CD14-positive monocyte (primary cell): Measurements from ENCODE around the gene NOB1. TPM values are rescaled to one million over a fixed set of nuclear protein-coding genes. Genes with fewer than 3 reads are reported as not detected.
"Not testable (repeated sequence)": the region's sequence is repeated elsewhere in the genome, so short reads cannot be mapped to it uniquely, and the experiment has no call there.

Experiments used
- DNase-seq, 3 donors: peaks; one replicate each; pipeline ENCODE4 v3.0.0-alpha.2; 2011 to 2022
- H2AFZ ChIP-seq: 2 replicates; pipeline ENCODE4 v1.6.0; 2012; ENCODE audit warnings: mild to moderate bottlenecking, low read depth, low read length, inconsistent platforms; ENCODE audit not compliant: insufficient read depth, poor library complexity, severe bottlenecking
- H3K27ac ChIP-seq, 2 donors: 1 replicate in 1 of 2; 2 replicates in 1 of 2; pipeline ENCODE4 v1.5.1; 2012 to 2013; ENCODE audit warnings: low read length in 2 of 2, control low read depth in 1 of 2, inconsistent platforms in 1 of 2, low read depth in 1 of 2, mild to moderate bottlenecking in 1 of 2
- H3K27me3 ChIP-seq, 2 donors: one replicate each; pipeline versions ENCODE4 v1.6.0 to v1.6.1; 2011 to 2013; ENCODE audit warnings: low read length in 2 of 2; ENCODE audit not compliant: control insufficient read depth in 2 of 2, insufficient read depth in 2 of 2
- H3K36me3 ChIP-seq, 2 donors: replicated peaks in 1 of 2; 1 replicate in 1 of 2; 2 replicates in 1 of 2; pipeline versions ENCODE4 v1.5.1 to v1.6.1; 2012 to 2013; ENCODE audit warnings: low read length in 2 of 2, control low read depth in 1 of 2, inconsistent platforms in 1 of 2, mild to moderate bottlenecking in 1 of 2; ENCODE audit not compliant: insufficient read depth in 2 of 2, control insufficient read depth in 1 of 2
- H3K4me1 ChIP-seq, 2 donors: 1 replicate in 1 of 2; 2 replicates in 1 of 2; pipeline versions ENCODE4 v1.5.1 to v1.6.1; 2012 to 2013; ENCODE audit warnings: low read length in 2 of 2, control low read depth in 1 of 2, inconsistent platforms in 1 of 2, mild to moderate bottlenecking in 1 of 2, moderate library complexity in 1 of 2; ENCODE audit not compliant: insufficient read depth in 2 of 2, control insufficient read depth in 1 of 2
- H3K4me2 ChIP-seq: replicated peaks from 2 replicates; pipeline ENCODE3; 2012; ENCODE audit warnings: low read length, moderate library complexity, mild to moderate bottlenecking; ENCODE audit not compliant: poor library complexity, severe bottlenecking; ENCODE audit errors: extremely low read depth
- H3K4me3 ChIP-seq, 3 experiments: fragments of 200-600 bp in 1 of 3; sonication (generic) in 1 of 3; replicated peaks in 1 of 3; 1 replicate in 2 of 3; 2 replicates in 1 of 3; pipeline ENCODE4 v1.5.1; 2011 to 2013; ENCODE audit warnings: low read length in 3 of 3, mild to moderate bottlenecking in 3 of 3, control low read depth in 2 of 3, low read depth in 2 of 3, inconsistent platforms in 1 of 3, moderate library complexity in 1 of 3
- H3K79me2 ChIP-seq: 2 replicates; pipeline ENCODE4 v1.6.0; 2012; ENCODE audit warnings: mild to moderate bottlenecking, control low read depth, inconsistent platforms, low read length, moderate library complexity; ENCODE audit not compliant: insufficient read depth
- H3K9ac ChIP-seq: 2 replicates; pipeline ENCODE4 v1.6.0; 2017; ENCODE audit warnings: low read length, mild to moderate bottlenecking; ENCODE audit not compliant: insufficient read depth, poor library complexity, severe bottlenecking
- H3K9me3 ChIP-seq, 2 donors: replicated peaks in 1 of 2; 1 replicate in 1 of 2; 2 replicates in 1 of 2; pipeline versions ENCODE4 v1.5.1 to v1.6.1; 2012 to 2013; ENCODE audit warnings: low read length in 2 of 2, control low read depth in 1 of 2; ENCODE audit not compliant: control insufficient read depth in 1 of 2, insufficient read depth in 1 of 2
- H4K20me1 ChIP-seq: 2 replicates; pipeline ENCODE4 v1.6.0; 2012; ENCODE audit warnings: mild to moderate bottlenecking, low read length, control low read depth, moderate library complexity; ENCODE audit not compliant: insufficient read depth
- H3K27ac Mint-ChIP-seq, 7 donors: one replicate each; pipeline ENCODE4 v1.8.0; 2020; ENCODE audit warnings: mild to moderate bottlenecking in 7 of 7, mixed read lengths in 7 of 7, moderate library complexity in 6 of 7, inconsistent platforms in 2 of 7
- H3K27me3 Mint-ChIP-seq, 3 donors: one replicate each; pipeline ENCODE4 v1.8.0; 2021 to 2022; ENCODE audit warnings: low read depth in 3 of 3, mild to moderate bottlenecking in 3 of 3, mixed read lengths in 3 of 3, moderate library complexity in 3 of 3, inconsistent platforms in 1 of 3
- H3K36me3 Mint-ChIP-seq, 2 donors: one replicate each; pipeline ENCODE4 v1.8.0; 2020; ENCODE audit warnings: mixed read lengths in 2 of 2, inconsistent platforms in 1 of 2, mild to moderate bottlenecking in 1 of 2
- H3K4me1 Mint-ChIP-seq: one replicate; pipeline ENCODE4 v1.8.0; 2020; ENCODE audit warnings: mild to moderate bottlenecking, mixed read lengths
- H3K4me3 Mint-ChIP-seq, 2 donors: one replicate each; pipeline ENCODE4 v1.8.0; 2020; ENCODE audit warnings: mild to moderate bottlenecking in 2 of 2, mixed read lengths in 2 of 2, moderate library complexity in 1 of 2
- H3K9me3 Mint-ChIP-seq, 7 donors: one replicate each; pipeline ENCODE4 v1.8.0; 2020 to 2022; ENCODE audit warnings: mixed read lengths in 7 of 7, mild to moderate bottlenecking in 6 of 7, moderate library complexity in 6 of 7, inconsistent platforms in 2 of 7
- WGBS: methylation state at CpG from one replicate; pipeline ENCODE4 v1.1.5; 2013; ENCODE audit warnings: missing lambda C conversion rate; ENCODE audit not compliant: insufficient coverage; 5-methylcytosine and 5-hydroxymethylcytosine counted together
- intact Hi-C, 2 donors: fragments of 100-400 bp; cut with micrococcal nuclease; formaldehyde crosslinking; loops; one replicate each; pipeline versions ENCODE4 v1.15.0 to v1.15.1; 2023
- polyA plus RNA-seq, 3 donors: library from polyadenylated mRNA; depleted of rRNA in 1 of 3; unstranded in 2 of 3; stranded (reverse) in 1 of 3; fragments of 300-500 nt in 2 of 3; fragments of >200 nt in 1 of 3; fragmentation: Illumina TruSeq in 2 of 3; gene quantifications; 1 replicate in 2 of 3; 2 replicates in 1 of 3; pipeline ENCODE4 v1.2.3, GENCODE V29; 2012 to 2021
- TF ChIP-seq, protein P1 (sequence below): fragments of 200-600 bp; IDR thresholded peaks from one replicate; pipeline ENCODE4 v1.8.0; 2022; ENCODE audit warnings: antibody characterized with exemption, mild to moderate bottlenecking

NOB1 gene
- polyA plus RNA-seq, 3 donors = 15.7 to 27.5 (median 18.0) TPM

DNA sequence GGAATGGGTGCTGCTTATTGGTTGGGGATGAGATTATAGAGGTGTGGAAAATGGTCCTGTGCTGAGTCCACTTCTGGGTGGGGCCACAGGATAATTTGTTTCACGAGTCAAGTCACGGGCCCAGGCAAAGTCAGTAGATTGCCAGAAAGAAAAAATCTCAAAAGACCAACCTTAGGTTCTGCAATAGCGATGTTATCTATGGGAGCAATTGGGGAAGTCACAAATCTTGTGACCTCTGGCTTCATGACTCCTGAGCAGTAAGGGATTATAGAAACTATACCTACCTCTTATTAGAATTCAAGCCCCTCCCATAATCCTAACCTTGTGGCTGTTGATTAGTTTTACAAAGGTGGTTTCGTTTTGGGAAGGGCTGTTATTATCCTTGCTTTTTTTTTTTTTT, 38.8 kb upstream of the NOB1 start:
- peak overlapping the region in 2 of 7 donors; percentile 2 to 9 for H3K27ac Mint-ChIP-seq
- peaks cover 41 to 75% of the 10 kb centered on the region in 2 donors for H3K36me3 Mint-ChIP-seq
- H3K27me3 Mint-ChIP-seq = no peaks in the 10 kb centered on the region
- no peak overlapping the region for H2AFZ ChIP-seq
- peaks cover 25% of the 10 kb centered on the region for H3K79me2 ChIP-seq
- no CpG with 5 or more reads among the region's 4 CpGs for WGBS
- no peak overlapping the region for H3K9ac ChIP-seq
- peaks cover 44 to 88% of the 10 kb centered on the region in 2 donors for H3K36me3 ChIP-seq
- peaks cover 2% of the 10 kb centered on the region for H3K4me1 Mint-ChIP-seq
- no peak overlapping the region for H3K4me3 Mint-ChIP-seq
- H3K4me1 ChIP-seq = no peaks in the 10 kb centered on the region
- TF ChIP-seq, protein P1, sequence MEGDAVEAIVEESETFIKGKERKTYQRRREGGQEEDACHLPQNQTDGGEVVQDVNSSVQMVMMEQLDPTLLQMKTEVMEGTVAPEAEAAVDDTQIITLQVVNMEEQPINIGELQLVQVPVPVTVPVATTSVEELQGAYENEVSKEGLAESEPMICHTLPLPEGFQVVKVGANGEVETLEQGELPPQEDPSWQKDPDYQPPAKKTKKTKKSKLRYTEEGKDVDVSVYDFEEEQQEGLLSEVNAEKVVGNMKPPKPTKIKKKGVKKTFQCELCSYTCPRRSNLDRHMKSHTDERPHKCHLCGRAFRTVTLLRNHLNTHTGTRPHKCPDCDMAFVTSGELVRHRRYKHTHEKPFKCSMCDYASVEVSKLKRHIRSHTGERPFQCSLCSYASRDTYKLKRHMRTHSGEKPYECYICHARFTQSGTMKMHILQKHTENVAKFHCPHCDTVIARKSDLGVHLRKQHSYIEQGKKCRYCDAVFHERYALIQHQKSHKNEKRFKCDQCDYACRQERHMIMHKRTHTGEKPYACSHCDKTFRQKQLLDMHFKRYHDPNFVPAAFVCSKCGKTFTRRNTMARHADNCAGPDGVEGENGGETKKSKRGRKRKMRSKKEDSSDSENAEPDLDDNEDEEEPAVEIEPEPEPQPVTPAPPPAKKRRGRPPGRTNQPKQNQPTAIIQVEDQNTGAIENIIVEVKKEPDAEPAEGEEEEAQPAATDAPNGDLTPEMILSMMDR = no peak
- H3K4me2 ChIP-seq = no peak overlapping the region
- H3K27ac ChIP-seq = no peak overlapping the region
- DNase-seq = no peak
- H4K20me1 ChIP-seq = peaks cover 89% of the 10 kb centered on the region
- H3K27me3 ChIP-seq = no peaks in the 10 kb centered on the region
- intact Hi-C loops = no loop called here
- H3K4me3 ChIP-seq = no peak overlapping the region
- no peaks in the 10 kb centered on the region for H3K9me3 ChIP-seq
- H3K9me3 Mint-ChIP-seq = peaks cover 0 to 2% (median 0%) of the 10 kb centered on the region in 7 donors

DNA sequence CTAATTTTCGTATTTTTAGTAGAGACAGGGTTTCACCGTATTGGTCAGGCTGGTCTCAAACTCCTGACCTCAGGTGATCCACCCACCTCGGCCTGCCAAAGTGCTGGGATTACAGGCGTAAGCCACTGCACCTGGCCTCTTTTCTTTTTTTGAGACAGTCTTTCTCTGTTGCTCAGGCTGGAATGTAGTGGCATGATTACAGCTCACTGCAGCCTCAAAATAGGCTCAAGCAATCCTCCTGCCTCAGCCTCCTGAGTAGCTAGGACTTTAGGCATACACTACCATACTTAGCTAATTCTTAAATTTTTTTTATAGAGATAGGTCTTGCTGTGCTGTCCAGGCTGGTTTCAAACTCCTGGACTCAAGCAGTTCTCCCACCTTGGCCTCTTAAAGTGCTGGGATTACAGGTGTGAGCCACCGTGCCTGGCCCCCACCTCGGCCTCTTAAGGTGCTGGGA, 36.7 kb upstream of the NOB1 start:
- DNase-seq, H3K4me2 ChIP-seq, H3K4me3 Mint-ChIP-seq, H3K9me3 Mint-ChIP-seq, H3K9ac ChIP-seq, intact Hi-C loops, H3K4me1 ChIP-seq, H3K27me3 ChIP-seq, H3K4me1 Mint-ChIP-seq, H3K9me3 ChIP-seq, H3K27ac ChIP-seq, H2AFZ ChIP-seq, H3K4me3 ChIP-seq, H3K27me3 Mint-ChIP-seq, H3K27ac Mint-ChIP-seq: not testable (repeated sequence)
- H3K79me2 ChIP-seq = peaks cover 24% of the 10 kb centered on the region
- peaks cover 56 to 92% of the 10 kb centered on the region in 2 donors for H3K36me3 ChIP-seq
- H3K36me3 Mint-ChIP-seq = peaks cover 51 to 81% of the 10 kb centered on the region in 2 donors
- peaks cover 92% of the 10 kb centered on the region for H4K20me1 ChIP-seq
- WGBS = 100% methylated on average over 4 of the region's 6 CpGs
